NCI-H774 (cell line): ENCODE measurements around the gene PITRM1.

Experiments
- DNase-seq: peaks from one replicate; lab custom pipeline; 2025; lab: John Stamatoyannopoulos, UW

The PITRM1 gene

DNA sequence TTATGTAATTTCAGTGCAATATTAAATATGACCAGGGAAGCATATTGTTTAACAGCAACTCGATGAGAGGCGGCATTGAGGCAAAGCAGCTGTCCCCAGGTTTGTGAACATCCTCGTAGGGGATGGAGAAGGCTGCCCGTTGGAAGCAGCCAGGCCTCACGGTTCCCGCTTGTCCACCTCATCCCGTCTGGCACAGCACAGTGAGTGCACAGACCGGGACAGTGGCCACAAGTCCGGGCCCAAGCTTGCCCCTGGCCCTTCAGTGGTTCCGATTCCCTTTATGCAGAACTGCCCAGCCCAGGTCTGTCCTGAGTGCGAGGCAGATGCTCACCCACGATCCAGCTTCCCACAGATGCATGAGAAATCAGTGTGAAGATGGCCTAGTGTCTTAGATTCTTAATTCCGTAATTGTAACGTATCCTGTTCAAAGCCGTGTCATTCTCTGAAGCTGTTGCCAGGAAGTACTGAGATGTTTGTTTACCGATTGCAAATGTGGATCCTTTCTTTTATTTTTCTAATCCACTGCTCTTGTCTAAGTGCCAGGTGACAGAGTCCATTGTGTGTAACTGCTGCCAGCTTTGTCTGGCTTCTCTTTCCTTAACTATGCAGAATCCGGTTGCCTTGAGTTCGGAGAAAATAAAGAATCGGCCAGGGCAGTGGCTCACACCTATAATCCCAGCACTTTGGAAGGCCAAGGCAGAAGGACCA lies 69.7 kb downstream of the PITRM1 start:
- peak; percentile 42 for DNase-seq

DNA sequence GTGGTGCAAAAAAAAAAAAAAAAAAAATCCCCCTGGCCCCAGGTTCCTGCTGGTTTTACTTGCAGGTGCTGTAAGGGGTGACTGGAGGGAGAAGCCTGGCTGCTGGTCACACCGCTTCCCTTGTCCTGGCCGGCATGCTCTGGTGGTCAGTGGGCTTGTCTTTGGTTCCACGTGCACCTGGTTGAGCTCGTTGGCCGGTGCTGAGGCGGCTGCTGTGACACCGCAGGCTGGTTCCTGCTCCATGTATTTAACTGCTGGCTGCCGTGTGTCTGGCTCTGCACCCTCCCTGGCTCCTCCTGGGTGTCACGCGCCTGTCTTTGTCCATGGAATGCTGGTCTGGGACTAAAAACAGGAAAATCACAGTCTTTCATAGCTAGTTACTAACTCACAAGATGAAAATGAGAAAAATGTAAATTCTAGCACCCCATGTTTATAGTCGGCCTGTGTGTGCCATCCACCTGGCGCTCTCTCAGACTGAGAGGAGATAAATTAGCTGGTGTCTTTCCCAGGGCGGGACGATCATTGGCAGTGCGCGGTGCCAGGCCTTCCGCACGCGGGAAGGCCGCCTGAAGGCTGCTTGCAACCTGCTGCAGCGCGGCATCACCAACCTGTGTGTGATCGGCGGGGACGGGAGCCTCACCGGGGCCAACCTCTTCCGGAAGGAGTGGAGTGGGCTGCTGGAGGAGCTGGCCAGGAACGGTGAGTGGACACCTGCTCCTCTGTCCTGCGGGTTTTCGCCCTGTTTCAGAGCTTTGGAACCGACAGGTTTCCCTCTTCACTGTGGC lies 71.5 kb downstream of the PITRM1 start:
- no peak for DNase-seq

DNA sequence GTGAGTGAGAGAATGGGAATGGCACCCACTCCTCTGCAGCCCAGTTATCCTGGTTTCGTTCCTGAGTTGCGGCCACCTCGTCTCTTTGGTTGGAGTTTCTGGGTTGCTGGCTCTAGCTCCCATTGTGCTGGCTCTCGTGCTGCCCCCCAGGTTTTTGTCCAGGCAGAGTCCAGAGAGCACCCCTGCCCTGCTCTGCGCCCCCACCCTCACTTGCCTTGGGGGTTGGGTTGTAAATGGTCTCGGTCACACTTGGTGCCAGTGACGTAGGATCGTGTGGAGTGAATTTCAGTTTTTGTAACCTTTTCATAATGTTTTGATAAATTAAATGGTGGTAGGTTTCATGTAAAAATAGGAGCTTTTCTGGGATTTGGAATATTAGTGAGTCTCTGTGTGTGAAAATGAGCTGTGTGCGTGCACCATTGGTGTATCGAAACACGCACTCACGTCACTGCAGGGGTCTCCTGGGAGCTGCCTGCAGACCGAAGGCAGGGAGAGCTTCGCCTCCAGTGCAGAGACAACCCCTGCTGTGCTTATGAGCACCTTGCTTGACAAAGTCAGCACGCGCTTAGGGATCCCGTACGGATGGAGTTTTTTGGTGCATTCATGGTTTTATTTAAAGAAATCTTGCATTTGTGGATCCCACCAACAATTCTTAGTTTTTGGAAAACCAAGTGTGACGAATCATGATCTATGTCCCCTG lies 72.3 kb downstream of the PITRM1 start:
- DNase-seq: no peak

- no peak for DNase-seq
Observed at GRCh38 chr10:3099291-3100092, 73.1 kb downstream of the PITRM1 start.

GRCh38 chr10:3098689-3099088 lies 73.9 kb downstream of the PITRM1 start:
- no peak for DNase-seq

GRCh38 chr10:3097160-3097559 lies 75.4 kb downstream of the PITRM1 start:
- no peak for DNase-seq

GRCh38 chr10:3096149-3096548 lies 76.4 kb downstream of the PITRM1 start:
- DNase-seq: no peak

GRCh38 chr10:3095373-3096139 lies 77.0 kb downstream of the PITRM1 start:
- no peak for DNase-seq

DNA sequence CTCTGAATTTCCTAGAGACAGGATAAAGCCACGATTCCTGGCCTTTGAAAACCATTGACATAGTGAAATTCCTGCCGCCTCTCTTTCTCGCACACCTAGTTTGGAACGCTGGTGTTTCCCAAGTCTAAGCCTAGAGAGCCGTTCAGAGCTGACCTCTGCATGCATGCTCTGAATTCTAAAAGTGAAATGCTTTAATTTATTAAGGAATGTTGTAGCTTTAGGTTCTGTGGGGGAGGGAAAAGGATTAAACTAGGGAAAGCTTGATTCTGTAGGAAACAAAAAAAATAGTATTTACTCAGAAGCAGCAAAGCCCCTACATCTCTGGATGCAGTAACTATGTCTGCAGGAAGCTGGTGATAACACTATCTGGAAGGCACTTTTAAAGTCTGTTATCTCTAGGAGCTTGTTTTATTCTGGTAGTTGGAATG lies 78.0 kb downstream of the PITRM1 start:
- DNase-seq: no peak

GRCh38 chr10:3093996-3094395 lies 78.6 kb downstream of the PITRM1 start:
- DNase-seq: no peak

- DNase-seq: no peak
Observed at GRCh38 chr10:3091921-3092320, 80.7 kb downstream of the PITRM1 start.

DNA sequence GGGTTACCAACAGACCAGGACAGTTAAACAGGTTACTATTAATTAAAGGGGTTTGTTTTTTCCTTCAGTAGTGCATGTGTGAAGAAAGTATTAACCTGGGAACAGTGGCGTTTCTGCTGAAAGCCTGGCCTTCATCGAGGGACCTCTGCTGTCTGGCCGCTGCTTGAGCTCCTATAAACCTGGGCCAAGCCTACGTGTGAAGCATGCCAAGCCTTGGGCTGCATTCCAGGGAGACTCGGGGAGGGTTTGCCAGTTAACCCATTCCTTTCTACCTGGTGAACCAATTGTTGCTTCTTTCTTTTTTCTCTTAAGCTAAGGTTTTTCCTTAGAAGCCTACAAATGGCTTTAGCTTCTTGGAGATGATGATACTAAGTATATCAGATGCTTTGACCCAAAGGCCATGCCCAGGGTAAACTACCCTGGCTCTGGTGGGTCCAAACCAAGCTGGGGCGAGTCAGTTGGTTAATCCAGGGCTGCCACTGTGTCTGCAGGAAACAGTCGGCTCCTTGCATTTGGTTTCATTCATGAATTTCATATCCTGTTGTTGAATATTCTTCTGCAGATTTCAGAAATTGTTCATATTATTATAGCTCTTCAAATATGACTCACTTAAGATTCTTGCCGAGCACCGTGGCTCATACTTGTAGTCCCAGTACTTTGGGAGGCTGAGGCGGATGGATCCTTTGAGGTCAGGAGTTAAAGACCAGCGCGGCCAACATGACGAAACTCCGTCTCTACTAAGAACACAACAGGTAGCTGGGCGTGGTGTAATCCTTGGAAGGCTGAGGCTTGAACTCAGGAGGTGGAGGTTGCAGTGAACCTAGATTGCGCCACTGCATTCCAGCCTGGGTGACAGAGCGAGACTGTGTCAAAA lies 81.4 kb downstream of the PITRM1 start:
- DNase-seq: no peak

GRCh38 chr10:3090388-3090787 lies 82.2 kb downstream of the PITRM1 start:
- DNase-seq: no peak
